ENCODE data around the gene GTF3C5. TPM values are rescaled to one million over a fixed set of nuclear protein-coding genes. Genes with fewer than 3 reads are reported as not detected.

GTF3C5 gene
- total and polyA plus RNA-seq, 2 experiments from 2014 or later: 52.5 to 66.0 TPM

DNA sequence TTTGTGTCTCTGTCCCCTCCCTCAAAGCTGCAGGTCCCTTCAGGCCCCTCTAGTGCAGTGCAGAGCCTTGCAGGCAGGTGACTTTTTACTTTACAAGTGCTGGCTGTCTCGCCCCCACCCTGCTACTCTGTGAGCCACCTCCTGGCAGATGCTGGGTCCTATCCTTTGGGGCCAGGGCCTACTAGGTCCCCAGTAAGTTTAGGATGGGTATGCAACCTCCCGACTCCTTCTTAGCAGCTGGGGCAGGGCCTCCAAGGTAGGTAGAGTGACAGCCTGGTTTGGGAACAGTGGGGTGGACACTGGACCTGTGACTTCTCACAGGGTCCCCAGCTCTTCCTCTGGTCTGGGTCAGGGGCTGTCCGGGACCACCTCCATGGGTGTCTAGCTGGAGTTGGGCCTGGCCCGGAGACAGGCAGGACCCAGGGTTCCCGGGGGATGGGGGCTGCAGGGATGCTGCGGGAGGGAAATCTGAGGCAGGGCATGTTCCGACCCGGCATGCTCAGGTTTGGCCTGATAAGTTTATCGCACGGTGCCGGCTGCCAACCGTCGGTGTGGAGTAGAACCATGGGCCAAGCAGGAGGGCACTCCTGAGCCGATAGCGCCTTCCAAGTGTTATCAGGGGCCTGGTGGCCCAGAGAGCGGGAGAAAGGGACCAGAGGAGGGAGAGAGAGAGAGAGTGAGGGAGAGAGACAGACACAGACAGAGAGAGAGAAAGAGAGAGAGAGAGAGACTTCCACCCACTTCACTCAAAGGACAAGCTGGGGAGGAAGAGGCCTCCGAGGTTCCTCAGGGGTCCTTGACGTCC, 31.8 kb upstream of the GTF3C5 start:
- H3K27me3 ChIP-seq: no peaks in the 10 kb centered on the region

DNA sequence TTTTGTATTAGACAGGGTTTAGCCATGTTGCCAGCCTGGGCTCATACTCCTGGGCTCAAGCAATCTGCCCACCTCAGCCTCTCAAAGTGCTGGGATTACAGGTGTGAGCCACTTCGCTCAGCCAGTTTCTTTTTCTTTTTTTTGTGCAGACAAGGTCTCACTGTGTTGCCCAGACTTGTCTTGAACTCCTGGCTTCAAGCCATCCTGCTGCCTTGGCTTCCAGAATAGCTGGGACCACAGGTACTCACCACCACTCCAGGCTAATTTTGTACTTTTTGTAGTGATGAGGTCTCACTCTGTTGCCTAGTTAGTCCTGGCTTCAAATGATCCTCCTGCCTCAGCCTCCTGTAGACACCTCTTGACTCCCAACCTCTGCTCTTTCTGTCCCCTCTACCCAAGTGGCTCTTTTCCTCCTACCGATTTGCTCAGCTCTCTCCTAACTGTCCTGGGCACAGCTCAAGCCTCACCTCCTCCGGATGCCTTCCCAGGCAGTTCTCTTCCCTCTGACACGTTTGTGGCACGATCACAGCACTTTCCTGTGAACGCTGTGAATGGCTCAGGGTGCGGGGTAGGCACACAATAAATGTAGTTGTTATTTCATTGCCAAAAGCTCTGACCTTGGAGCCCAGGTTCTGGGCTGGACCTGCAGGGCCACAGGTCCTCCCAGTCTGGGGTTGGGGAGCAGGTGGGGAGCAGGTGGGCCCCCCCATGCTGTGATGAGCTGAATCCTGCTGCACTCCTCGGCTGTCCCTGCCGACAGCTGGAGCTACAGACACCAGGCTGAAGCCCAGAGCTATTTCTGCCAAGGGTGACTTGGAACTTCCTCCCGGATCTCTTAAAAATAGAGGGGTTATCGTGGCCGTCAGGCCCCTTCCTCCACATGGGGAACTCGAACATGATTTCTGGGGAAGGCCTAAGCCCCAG, 28.4 kb upstream of the GTF3C5 start:
- Histone ChIP-seq H4K20me1 (ENCODE audit: insufficient read depth, poor library complexity, severe bottlenecking) (no peaks in the 10 kb centered on the region), H3K36me3 (replicated peaks; ENCODE audit: insufficient read depth, low read depth) (no peaks in the 10 kb centered on the region), H3K4me2 (no peak overlapping the region), H3K9me3 (ENCODE audit: low read depth) (no peaks in the 10 kb centered on the region), H3K4me1 (ENCODE audit: insufficient read depth) (peaks cover 8% of the 10 kb centered on the region), H3K27me3 (no peaks in the 10 kb centered on the region), H3K9me2 (replicated peaks; ENCODE audit: insufficient read depth) (no peaks in the 10 kb centered on the region), H3K27ac (no peak overlapping the region), H3K79me2 (no peaks in the 10 kb centered on the region), H2AFZ (no peak overlapping the region), H3K4me3 (no peak overlapping the region)
- DNase-seq (ENCODE audit: low spot score): no peak
- no peak for TF ChIP-seq EZH2 (IDR thresholded peaks at IDR 0.05; ENCODE audit: borderline replicate concordance)
- no peak for TF ChIP-seq EZH2phosphoT487 (IDR thresholded peaks at IDR 0.05; ENCODE audit: low read depth, severe bottlenecking, unreplicated experiment)
- TF ChIP-seq CTCF (IDR thresholded peaks at IDR 0.05; ENCODE audit: poor library complexity): no peak
- 84% methylated on average over 13 of the region's 13 CpGs for WGBS (ENCODE audit: low lambda C conversion rate, missing lambda C conversion rate)

More for the DNA sequence above, 31.8 kb upstream of the GTF3C5 start:
- Histone ChIP-seq H3K79me2 (no peaks in the 10 kb centered on the region), H3K27ac (no peak overlapping the region), H2AFZ (no peak overlapping the region), H3K4me1 (ENCODE audit: insufficient read depth) (peaks cover 8% of the 10 kb centered on the region), H4K20me1 (ENCODE audit: insufficient read depth, poor library complexity, severe bottlenecking) (no peaks in the 10 kb centered on the region), H3K4me2 (no peak overlapping the region), H3K4me3 (no peak overlapping the region), H3K9me3 (ENCODE audit: low read depth) (no peaks in the 10 kb centered on the region), H3K36me3 (replicated peaks; ENCODE audit: insufficient read depth, low read depth) (no peaks in the 10 kb centered on the region), H3K9me2 (replicated peaks; ENCODE audit: insufficient read depth) (no peaks in the 10 kb centered on the region)
- TF ChIP-seq EZH2phosphoT487 (IDR thresholded peaks at IDR 0.05; ENCODE audit: low read depth, severe bottlenecking, unreplicated experiment) (no peak), EZH2 (IDR thresholded peaks at IDR 0.05; ENCODE audit: borderline replicate concordance) (no peak), CTCF (IDR thresholded peaks at IDR 0.05; ENCODE audit: poor library complexity) (no peak)
- DNase-seq (ENCODE audit: low spot score): no peak
- 91% methylated on average over 18 of the region's 18 CpGs for WGBS (ENCODE audit: low lambda C conversion rate, missing lambda C conversion rate)

- no peak overlapping the region for H2AFZ ChIP-seq
- no peak for DNase-seq (ENCODE audit: low spot score)
- no peak overlapping the region for H3K4me3 ChIP-seq
- no peaks in the 10 kb centered on the region for H3K9me2 ChIP-seq (replicated peaks; ENCODE audit: insufficient read depth)
- no peaks in the 10 kb centered on the region for H3K36me3 ChIP-seq (replicated peaks; ENCODE audit: insufficient read depth, low read depth)
- no peaks in the 10 kb centered on the region for H3K27me3 ChIP-seq
- H3K4me2 ChIP-seq: no peak overlapping the region
- peaks cover 8% of the 10 kb centered on the region for H3K4me1 ChIP-seq (ENCODE audit: insufficient read depth)
- no peak overlapping the region for H3K27ac ChIP-seq
- H3K79me2 ChIP-seq: no peaks in the 10 kb centered on the region
- no peaks in the 10 kb centered on the region for H4K20me1 ChIP-seq (ENCODE audit: insufficient read depth, poor library complexity, severe bottlenecking)
- no peaks in the 10 kb centered on the region for H3K9me3 ChIP-seq (ENCODE audit: low read depth)
- 83% methylated on average over 13 of the region's 13 CpGs for WGBS (ENCODE audit: low lambda C conversion rate, missing lambda C conversion rate)
- TF ChIP-seq EZH2phosphoT487 (IDR thresholded peaks at IDR 0.05; ENCODE audit: low read depth, severe bottlenecking, unreplicated experiment) (no peak), EZH2 (IDR thresholded peaks at IDR 0.05; ENCODE audit: borderline replicate concordance) (no peak), CTCF (IDR thresholded peaks at IDR 0.05; ENCODE audit: poor library complexity) (no peak)
Measured at GRCh38 chr9:133003071-133003461, 27.7 kb upstream of the GTF3C5 start.

All from hepatocyte (in vitro differentiated cells).